GM21619 (cell line): ENCODE results near the gene TOR1A.
A peak's percentile ranks its signal among the peaks of the same experiment; 100 is the strongest.

Experiments used
- ATAC-seq: cut with Tn5 transposase; IDR thresholded peaks from one replicate; pipeline ENCODE4 v1.9.1; 2021; ENCODE audit not compliant: unreplicated experiment

The TOR1A gene, protein sequence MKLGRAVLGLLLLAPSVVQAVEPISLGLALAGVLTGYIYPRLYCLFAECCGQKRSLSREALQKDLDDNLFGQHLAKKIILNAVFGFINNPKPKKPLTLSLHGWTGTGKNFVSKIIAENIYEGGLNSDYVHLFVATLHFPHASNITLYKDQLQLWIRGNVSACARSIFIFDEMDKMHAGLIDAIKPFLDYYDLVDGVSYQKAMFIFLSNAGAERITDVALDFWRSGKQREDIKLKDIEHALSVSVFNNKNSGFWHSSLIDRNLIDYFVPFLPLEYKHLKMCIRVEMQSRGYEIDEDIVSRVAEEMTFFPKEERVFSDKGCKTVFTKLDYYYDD

DNA sequence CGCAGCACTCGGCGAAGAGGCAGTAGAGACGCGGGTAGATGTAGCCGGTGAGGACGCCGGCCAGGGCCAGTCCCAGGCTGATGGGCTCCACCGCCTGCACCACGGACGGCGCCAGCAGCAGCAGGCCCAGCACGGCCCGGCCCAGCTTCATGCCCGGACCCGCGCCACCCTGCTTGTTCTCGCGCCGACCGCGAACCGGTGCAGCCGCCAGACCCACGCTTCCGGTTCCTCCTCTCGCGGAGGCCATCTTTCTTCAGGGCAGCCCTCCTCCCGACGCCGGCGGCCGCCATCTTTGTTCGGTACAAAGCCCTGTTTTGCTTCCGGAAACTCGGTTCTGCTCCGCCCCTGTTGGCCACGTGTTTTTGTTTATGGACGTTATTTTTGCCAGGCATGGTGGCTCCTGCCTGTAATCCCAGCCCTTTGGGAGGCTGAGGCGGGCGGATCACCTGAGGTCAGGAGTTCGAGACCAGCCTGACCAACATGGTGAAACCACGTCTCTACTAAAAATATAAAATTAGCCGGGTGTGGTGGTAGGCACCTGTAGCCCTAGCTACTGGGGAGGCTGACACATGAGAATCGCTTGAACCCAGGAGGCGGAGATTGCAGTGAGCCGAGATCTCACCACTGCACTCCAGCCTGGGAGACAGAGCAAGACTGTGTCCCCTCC lies at the start of gene TOR1A:
TOR1A (minus strand) TSS at position 202 of the 667 bp plus-strand sequence; CDS start at position 151, 51 bp downstream.
- peak; percentile 91 for ATAC-seq

DNA sequence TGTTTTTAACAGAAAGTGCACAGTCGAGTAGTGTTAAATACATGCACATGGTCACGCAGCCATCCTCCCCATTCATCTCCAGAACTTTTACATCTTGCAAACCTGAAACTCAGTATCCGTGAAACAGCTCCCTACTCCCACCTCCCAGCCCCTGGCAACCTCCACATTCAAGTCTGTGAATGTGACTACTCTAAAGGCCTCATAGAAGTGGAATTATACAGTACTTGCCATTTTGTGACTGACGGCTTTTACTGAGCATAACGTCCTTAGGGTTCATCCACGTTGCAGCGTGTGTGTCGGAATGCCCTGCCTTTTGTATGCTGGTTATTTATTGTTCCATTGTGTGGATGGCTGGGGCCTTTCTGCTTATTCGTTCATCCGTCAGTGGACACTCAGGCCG lies 47.1 kb upstream of the TOR1A start:
- no peak for ATAC-seq

DNA sequence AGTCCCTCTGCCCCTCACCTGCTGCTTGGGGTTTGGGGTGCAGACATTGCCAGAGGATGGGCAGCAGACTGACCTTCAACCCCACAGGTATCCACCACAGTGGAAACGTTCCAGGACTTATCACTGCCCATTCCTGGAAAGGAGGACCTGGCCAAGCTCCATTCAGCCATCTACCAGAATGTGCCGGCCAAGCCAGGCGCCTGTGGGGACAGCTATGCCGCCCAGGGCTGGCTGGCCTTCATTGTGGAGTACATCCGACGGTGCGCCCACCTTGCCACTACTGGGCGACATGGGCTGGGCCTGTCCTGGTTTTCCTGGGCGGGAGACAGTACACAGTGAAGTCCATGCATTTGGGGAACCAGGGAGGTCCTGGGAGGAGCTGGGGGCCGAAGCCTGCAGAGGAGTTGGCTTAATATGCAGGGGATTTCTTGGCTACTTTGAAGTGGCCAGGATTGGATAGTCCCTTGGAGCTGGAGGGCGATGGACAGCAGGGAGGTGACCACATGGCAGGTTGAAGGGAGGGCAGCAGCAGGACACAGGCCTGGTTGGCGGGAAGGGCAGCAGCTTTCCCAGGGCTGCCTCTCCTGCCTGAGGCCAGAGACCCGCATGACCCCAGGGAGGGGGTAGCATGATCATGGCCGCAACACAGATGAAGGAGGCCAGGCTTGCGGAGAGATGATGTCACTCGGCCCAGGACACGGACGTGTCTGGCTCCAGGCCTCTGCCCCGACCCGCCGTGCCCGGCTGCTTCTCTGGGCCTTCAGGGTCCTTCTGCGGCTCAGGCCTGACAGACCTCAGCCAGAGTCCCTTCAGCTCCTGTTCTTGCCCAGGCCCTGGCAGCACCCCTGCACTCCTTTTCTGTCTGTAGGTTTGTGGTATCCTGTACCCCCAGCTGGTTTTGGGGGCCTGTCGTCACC lies 45.9 kb upstream of the TOR1A start:
- no peak for ATAC-seq

DNA sequence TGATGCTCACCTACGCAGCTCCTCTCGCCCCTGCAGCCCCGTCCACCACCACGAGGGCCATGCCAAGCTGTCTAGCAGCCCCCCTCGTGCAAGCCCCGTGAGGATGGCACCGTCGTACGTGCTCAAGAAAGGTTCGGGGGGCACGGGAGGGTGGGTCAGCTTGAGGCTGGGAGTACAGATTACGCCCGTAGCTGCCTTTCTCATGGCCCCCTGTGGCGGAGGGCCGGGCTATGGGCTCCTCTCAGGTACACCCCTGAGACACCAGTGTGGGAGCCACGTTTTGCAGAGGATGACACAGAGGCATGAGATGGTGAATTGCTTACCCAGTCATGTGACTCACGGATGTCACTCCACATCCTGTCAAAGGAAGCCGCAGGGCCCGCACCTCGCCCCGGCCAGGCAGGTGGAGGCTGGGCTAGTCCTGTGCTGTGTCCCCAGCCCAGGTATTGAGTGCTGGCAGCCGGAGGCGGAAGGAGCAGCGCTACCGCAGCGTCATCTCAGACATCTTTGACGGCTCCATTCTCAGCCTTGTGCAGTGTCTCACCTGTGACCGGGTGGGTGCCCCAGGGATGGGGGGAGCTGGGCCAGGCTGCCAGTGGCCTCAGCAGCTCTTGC lies 45.0 kb upstream of the TOR1A start:
- no peak for ATAC-seq

DNA sequence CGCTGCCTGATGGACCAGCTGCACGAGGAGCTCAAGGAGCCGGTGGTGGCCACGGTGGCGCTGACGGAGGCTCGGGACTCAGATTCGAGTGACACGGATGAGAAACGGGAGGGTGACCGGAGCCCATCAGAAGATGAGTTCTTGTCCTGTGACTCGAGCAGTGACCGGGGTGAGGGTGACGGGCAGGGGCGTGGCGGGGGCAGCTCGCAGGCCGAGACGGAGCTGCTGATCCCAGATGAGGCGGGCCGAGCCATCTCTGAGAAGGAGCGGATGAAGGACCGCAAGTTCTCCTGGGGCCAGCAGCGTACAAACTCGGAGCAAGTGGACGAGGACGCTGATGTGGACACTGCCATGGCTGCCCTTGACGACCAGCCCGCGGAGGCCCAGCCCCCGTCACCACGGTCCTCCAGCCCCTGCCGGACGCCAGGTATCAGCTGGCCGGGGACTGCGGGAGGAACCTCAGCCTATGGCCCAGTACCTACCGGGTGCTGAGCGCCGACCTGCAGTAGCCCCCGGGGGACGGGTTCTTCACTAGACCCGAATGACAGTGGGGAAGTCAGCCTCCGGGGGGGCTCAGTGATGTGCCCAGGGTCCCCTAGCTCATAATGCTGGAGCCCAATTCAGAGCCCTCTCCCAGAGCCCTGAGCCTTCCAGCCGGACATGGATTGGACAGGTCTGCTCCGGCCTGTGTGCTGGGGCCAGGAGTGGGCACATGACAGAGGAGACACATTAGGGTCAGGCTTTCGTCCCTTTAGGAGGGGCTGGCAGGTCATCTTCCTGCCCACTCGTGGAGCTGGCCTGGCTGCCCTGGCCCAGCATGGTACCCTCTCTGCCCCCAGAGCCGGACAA lies 44.3 kb upstream of the TOR1A start:
- ATAC-seq = no peak

DNA sequence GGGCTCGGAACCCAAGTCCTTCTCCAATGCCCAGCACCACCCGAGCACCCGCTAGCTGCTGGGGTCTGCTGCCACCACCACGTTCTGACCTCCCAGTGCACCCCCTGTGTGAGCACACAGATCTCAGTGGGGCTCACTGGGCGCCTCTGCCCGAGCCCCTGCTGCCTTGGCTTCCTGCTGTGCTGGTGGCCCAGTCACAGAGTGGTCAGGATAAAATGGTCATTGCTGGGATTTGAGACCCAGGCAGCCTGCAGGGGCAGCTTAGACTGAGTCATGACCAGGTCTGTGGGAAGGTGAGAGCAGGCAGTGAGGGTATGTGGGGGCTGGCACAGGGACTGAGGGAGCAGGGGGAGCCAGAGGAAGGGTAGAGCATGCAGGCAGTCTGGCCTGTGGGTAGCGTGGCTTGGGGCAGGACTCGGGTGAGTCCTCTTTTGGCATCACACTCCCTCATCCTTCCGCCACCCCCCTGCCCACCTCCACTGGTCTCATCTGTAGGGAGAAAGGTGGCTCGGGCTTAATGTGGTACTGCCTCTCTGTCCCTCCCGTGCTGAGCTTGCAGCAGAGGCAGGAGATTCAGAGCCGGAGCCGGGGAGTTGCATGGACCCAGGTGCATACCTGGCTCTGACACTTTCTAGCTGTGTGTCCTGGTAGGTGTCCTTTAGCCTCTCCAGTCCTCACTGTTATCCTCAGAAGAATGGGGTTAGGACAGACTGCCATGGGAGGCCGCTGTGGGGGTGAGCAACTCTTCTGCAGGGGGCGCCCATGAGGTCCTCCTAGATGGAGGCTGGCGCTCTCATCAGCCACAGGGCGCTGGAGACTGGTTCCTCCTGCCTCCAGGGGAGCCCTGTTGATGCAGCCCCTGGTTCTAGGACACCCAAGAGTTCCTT lies 43.4 kb upstream of the TOR1A start:
- ATAC-seq = no peak

DNA sequence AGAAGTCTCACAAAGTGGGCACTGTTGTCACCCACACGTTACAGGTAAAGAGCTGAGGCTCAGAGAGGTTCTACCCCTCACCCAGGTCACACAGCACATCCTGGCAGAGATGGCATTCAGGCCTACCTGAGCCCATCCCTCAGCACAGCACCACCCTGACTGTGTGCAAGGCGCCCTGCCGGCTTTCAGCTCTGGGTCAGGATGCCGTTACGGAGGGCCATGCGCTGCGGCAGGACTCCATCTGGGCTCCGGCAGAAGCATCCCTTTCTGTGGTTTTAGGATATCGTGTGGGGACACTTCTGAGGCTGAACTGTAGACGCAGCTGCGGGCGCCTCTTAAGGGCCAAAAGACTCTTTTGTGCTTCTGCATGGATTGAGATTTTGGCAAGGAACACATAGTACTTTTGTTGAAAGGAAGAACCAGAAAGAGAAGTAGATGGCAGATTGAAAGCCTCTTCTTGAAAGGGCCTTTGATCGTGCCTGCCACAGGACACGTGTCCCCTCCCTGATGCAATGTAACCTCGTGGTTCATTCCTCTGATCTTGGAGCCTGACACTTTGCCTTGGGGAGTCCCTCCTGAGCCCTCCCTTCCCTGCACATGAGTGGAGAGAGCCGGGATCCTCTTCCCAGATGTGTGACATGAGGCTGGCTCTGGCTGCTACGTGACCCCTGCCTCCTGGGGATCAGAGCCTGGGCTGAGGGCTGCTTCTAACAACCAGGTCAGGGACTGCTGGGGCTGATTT lies 42.6 kb upstream of the TOR1A start:
- no peak for ATAC-seq

DNA sequence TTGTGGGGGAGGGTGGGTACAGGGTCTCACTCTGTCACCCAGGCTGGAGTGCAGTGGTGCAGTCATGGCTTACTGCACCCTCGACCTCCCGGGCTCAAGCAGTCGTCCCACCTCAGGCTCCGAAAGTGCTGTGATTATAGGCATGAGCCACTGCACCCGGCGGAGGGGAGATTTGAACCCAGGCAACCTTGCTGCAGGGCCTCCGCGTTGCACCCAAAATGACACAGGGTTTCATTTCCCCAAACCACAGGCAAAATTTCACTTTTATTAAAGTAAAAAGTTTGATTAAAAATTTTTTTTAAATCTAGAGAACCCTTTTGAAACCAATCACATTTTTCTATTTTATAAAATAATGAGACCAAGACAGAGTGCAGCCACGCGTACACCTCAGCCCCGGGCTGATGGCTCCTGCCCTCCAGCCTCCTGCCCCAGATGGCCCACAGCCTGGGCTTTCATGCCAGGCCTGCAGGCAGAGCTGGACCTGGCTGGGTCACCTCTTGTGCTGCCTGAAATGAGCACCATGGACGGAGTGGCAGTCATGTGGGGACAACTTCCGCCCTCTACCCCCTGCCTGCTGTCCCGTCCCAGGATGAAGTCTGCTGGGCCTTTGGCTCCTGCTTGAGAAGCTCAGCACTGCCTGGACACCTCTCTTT lies 41.9 kb upstream of the TOR1A start:
- ATAC-seq = no peak

DNA sequence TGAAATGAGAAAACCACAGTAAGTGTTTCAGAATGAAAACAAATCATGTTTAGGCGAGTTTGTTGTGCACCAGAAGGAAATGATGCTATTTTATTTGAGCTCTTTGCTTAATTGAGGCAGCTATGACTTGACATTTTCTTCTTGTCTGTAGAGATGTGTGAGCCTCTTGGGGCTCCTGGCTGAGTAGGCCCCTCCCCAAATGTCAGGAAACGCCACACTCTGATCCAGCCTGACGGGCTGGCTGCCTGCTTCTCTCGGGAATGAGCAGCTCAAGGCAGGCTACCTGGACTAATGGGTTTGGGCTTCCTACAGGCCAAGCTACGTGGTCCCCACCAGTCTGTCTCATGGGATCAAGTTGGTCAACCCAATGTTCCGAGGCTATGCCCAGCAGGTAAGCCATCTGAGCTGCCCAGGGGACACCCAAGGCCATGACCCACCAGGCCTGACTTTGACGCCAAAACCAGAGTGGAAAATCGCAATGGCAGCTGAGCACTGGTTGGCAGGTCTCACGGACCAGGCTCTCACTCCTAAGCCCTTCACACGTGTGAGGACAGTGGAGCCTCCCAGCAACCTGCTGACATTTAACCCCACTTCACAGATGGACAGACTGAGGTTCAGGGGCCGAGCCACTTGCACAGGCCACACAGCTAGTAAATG lies 41.2 kb upstream of the TOR1A start:
- ATAC-seq = no peak

DNA sequence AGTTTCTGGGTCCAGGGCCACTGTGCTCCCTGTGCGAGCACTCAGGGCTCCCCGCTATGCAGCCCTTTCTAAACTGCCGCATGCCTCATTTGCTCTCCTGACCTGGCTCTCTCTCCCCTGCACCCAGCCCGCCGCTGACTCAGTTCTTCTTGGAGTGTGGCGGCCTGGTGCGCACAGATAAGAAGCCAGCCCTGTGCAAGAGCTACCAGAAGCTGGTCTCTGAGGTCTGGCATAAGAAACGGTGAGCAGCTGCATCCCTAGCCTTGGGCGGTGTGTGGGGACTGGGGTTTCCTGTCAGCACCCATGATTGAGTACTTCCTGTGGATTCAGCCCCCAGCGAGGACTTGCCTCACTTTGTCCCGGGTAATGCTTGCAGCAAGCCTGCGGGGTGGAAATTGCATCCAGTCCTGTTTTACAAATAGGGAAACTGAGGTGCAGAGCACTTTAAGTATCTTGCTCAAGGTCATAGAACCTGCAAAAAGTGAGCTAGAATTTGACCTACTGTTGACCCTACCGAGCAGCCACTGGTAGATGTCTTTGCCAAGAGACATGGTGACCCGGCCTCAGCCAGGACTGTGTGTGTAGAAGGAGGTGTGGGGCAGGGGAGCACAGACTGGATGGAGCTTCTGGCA lies 39.2 kb upstream of the TOR1A start:
- no peak for ATAC-seq

DNA sequence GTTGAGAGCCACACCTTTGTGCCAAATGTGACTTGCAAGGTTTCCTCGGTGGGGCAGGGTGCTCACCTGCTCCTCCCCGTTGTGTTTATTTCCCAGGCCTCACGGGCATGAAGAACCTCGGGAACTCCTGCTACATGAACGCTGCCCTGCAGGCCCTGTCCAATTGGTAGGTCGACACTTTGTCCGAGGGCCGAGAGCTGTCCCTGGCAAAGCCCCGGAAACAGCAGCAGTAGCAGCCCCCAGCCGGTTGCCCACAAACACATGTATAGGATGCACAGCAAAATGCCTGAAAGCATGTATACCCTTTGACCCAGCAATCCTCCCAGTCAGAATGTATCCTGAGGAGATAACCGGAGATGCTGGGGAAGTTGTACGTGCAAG lies 37.5 kb upstream of the TOR1A start:
- no peak for ATAC-seq

DNA sequence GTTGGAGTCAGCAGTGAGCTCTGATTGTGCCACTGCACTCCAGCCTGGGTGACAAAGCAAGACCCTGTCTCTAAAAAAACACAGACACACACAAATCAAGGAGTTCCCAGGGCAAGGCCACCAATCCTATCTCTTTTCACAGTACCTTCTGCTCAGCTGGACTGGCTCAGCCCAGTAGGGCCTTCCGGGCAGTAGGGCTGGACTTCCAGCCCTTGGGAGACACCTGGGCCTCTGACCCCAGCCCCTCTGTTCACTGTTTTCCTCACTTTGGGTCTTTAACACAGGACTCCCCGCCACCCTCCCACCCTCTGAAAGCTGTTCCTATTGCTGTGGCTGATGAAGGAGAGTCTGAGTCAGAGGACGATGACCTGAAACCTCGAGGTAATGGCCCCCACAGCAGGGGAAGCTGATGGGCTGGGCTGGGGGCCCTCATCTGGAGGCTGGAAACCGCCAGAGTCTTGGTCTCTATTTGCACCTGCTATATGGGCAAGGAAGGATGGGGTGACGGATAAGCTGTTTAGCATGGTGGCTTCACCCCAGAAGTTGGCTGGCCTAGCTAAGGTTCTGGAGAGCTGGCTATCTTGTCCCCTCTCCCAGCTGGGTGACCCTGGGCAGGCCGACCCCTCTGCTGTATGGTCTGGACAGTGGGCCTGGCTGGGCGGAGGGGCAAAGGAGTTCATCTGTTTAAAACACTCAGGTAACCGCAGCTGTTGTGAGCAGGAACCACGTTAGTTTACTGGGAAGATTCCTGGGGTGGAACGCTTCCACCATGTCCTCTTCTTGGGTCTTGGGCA lies 36.9 kb upstream of the TOR1A start:
- ATAC-seq = no peak

DNA sequence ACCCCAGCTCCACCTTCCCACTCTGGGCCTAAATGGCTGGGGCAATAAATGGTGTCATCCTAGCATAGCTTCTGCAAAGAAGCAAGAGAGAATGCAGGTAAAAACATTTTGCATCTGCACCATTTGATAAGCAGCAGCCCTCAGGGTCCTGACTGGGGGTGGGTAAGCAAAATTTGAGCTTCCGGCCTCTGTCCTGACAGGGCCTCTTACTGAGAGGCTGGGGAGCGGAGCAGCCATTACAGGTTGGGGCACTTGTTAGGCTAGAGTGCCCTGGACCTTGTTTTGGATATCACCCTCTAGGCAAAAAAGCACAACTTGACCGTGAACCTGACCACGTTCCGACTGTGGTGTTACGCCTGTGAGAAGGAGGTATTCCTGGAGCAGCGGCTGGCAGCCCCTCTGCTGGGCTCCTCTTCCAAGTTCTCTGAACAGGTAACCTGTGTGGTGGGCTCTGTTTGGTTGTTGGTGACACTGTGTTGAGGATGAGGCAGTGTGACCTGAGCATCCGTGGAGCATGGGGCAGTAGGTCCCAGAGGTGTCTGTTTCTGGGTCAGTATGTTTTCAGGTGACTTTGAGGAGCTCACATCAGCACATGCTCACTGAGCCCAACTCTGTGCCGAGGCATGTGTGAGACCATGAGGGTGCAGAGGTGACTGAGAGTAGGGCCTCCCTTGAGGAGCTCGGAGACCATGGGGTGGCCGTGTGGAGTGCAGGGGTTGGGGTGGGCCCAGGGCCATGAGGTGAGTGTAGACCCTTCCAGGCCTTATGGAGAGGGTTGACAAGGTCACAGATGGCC lies 34.4 kb upstream of the TOR1A start:
- ATAC-seq = no peak

DNA sequence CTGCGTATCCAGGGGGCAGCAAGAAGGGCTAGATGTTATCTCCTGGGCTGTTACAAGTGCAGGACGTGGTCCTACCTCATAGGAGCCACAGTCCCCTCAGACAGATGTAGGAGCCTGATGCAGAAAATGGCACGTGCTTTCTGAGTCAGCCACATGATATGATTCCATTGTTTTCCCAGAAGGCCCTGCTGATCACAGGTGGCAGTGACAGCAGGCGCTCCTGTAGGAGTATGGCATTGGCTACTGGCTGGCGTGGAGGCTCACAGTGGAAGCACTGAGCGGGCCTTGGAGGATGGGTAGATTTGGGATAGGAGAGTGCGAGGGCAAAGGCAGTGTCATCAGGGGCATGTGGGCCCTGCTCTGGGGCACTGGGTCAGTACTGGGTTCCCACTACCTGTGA lies 33.3 kb upstream of the TOR1A start:
- no peak for ATAC-seq

DNA sequence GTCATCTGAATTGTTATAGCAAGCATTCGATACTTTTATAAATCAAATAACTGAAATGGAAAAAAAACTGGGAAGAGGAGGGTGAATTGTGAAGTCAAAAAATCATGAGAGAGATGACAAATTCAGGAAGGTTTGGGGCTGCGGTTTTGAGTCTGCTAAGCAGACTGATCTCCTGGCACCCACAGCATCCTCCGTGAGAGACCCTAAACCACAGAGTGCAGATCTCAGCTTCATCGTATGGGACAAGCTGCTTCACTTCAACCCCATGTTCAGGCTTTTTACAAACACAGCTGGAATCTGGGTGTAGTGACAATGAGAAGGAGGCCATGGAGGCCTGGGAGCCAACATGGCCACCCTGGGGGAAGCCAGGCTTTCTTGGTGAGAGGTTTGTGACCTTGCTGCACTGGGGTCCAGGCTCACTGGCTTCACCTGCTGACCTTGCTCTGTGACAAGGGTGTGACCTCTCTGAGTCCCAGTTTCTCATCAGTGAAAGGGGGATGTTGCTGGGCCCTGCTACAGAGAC lies 30.7 kb upstream of the TOR1A start:
- no peak for ATAC-seq
